NCI-H2227 (cell line): ENCODE results near the gene RHOT2.

Experiments
- DNase-seq: peaks from one replicate; lab custom pipeline; 2025; ENCODE audit not compliant: unreplicated experiment; lab: John Stamatoyannopoulos, UW

RHOT2 gene

GRCh38 chr16:669666-670065 is 1.7 kb downstream of the RHOT2 start:
- DNase-seq, result no peak

- no peak for DNase-seq
Observed at GRCh38 chr16:670485-671352, 2.8 kb downstream of the RHOT2 start.

DNA sequence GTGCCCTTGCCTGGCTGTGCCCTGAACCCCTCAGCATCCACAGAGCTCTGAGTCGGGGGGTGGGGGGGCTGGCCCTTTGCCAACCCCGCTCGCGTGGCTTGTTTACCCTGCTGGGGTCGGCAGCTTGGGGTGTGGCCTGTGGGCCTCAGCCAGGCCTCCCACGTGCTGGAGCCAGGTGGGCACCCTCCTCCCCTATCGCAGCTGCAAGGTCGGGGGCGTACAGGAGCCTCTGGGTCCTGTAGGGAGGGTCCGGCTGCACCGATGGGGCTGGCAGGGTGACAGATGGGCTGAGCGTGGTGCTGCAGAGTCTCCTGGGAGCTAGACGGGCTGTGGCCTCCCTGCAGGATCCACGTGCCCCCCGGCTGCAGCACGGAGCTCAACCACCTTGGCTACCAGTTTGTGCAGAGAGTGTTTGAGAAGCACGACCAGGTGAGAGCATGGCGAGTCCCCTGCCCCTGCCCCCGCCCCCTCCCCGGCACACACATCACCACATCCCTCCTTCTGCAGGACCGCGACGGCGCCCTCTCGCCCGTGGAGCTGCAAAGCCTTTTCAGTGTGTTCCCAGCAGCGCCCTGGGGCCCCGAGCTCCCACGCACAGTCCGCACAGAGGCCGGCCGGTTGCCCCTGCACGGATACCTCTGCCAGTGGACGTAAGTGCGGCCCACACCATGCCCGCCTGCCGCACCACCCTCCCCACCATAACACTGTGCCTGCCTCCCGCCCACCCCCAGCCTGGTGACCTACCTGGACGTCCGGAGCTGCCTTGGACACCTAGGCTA is 3.6 kb downstream of the RHOT2 start:
- no peak for DNase-seq

- no peak for DNase-seq
Observed at GRCh38 chr16:672371-672770, 4.4 kb downstream of the RHOT2 start.

- no peak for DNase-seq
Observed at GRCh38 chr16:672851-673250, 4.9 kb downstream of the RHOT2 start.

DNA sequence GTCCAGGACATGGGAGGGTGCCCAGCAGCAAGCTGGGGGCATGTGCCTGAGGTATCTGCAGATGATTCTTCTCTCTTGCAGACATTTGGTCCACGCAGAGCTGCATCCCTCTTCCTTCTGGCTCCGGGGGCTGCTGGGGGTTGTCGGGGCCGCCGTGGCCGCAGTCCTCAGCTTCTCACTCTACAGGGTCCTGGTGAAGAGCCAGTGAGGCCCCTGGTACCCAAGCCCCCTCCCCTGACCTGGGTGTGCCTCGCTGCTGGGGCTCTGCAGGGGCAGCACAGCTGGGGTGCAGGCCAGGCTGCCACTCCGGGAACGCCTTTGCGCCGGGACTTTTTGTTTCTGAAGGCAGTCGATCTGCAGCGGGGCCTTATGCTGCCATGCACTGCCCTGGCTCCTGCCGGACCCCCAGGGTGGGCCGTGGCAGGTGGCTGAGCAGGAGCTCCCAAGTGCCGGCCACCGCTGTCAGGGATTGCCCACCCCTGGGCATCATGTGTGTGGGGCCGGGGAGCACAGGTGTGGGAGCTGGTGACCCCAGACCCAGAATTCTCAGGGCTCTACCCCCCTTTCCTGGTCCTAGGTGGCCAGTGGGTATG is 5.6 kb downstream of the RHOT2 start:
- no peak for DNase-seq

GRCh38 chr16:674214-674881 is 6.4 kb downstream of the RHOT2 start:
- no peak for DNase-seq

DNA sequence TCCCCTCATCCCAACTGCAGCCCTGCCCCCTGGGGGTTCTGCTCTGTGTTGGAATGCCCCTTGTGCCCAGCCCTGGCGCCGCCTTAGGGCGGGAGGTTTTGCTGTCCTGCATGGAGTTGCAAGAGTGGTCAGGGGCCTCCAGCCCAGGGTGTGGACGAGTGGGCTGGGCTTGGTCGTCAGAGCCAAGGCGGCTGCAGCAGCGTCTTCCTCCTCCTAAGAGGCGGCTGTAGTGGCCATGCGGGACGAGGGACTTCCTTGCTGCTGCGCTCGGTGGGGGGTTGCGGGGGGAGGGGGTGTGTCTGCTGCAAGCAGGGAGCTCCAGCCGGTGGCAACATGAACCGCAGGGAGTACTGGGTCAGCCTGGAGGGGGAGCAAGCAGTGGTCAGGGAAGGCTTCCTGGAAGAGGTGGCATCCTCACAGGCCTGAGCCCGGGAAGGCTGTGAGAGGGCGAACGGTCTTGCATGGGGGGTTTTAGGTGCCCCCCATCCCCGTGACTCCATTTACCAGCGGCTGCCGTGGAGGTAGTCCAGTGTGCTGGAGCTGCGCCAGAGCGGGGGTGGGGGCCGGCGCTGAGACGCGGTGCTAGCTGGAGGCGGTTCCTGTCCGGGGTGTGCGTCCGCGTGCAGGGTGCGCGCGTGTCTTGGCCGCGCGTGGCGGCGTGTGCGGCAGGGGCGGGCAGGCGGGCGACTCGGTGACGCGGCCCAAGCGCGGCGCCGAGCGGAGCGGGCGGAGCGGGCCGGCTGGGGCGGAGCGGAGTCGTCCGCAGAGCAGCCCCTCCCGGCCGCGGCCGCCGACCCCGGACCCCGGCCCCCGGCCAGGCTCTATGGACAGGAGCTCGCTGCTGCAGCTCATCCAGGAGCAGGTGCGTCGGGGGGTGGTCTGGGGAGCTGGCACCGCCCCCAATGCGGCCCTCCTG is 7.3 kb downstream of the RHOT2 start, which contains the start of gene RHBDL1:
Gene RHBDL1, plus strand, starts transcription at position 704 of the 916 bp plus-strand sequence. Its CDS starts 120 bp downstream, at position 824.
- peak; percentile 47 for DNase-seq

GRCh38 chr16:675884-676564 is 8.1 kb downstream of the RHOT2 start:
- DNase-seq, result no peak

GRCh38 chr16:676565-676902 is 8.6 kb downstream of the RHOT2 start:
- no peak for DNase-seq

DNA sequence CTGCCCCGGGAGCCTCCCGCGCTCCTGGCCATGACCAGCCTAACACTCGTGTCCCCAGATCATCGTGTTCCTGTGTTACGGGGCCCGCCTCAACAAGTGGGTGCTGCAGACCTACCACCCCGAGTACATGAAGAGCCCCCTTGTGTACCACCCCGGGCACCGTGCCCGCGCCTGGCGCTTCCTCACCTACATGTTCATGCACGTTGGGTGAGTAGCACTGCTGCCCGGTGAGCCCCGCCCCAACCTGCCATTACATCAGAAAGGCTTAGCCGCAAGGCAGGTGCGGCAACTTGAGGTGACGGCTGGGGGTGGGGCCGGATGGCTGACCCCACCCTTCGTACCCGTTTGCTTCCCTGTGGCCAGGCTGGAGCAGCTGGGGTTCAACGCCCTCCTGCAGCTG is 9.0 kb downstream of the RHOT2 start:
- no peak for DNase-seq

GRCh38 chr16:677316-678190 is 9.6 kb downstream of the RHOT2 start:
- DNase-seq, result peak; percentile 34

DNA sequence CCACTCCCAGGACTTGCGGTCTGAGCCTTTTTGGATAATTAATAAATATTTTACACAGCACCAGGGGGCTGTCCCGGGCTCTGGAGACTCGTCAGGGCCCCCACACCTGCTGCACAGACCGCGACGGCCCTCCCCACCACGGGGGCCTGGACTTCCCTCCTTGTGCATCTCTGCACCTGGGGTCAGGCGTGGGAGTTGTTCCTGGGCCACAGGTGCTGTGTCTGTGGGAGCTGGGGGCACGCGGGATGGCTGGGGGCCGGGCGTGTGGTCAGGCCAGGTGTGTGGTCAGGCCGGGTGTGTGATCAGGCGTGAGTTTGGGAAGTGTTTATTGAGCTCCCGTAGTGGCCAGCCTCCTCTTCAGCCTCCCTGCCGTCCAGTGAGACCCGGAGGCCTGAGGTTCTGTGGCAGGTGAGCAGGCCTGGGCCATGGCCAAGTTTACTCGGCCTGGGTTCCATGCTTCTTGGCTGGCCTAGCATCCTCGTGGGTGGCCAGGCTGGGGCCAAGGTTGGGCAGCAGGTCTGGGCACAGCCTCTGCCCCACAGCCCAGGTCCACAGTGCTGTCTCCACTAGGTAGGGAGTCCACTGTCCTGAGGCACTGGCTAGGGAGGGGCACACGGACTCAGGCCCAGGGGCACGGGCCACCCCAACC is 10.4 kb downstream of the RHOT2 start:
- no peak for DNase-seq

DNA sequence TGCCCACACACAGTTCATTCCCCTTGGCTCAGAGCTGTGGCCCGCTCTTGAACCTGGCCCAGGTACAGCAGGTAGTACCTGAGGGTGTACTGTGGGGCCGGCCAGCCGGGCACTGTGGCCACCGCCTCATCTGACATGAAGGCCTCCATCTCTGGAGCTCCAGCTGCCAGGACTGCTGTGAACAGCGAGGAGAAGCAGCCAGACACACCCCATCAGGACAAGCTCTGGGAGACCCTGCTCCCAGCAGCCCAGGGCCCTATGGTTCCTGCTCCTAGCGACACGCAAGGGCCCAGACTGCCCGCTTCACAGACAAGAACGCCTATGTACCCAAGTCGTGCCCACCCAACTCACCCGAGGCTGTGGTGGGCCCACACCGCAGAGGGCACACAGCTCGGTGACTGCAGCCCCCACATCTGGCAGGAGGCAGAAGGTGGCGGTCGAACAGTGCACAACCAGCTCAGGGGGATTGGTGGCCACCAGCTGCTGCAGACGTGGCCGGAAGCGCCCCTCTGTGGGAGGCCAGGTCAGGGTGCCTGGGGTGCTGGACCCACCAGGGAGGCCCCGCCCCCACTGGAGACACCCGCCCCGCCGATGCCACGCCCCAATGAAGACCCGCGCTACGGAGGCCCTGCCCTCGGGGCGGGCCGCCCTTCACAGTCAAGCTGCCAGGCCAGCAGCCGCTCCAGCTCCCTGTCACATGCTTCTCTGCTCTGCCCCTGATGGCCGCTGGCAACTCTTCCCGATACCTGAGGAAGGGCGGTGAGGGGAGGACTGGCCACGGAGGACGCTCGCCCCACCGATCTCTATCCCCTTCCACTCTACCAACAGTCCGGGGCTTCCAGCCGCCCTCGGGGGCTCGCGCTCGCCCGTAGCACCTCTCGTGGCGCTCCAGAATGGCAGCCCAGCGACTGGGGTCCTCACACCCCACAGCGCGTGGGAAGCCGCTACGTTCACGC is 11.2 kb downstream of the RHOT2 start:
- DNase-seq, result peak; percentile 90

DNA sequence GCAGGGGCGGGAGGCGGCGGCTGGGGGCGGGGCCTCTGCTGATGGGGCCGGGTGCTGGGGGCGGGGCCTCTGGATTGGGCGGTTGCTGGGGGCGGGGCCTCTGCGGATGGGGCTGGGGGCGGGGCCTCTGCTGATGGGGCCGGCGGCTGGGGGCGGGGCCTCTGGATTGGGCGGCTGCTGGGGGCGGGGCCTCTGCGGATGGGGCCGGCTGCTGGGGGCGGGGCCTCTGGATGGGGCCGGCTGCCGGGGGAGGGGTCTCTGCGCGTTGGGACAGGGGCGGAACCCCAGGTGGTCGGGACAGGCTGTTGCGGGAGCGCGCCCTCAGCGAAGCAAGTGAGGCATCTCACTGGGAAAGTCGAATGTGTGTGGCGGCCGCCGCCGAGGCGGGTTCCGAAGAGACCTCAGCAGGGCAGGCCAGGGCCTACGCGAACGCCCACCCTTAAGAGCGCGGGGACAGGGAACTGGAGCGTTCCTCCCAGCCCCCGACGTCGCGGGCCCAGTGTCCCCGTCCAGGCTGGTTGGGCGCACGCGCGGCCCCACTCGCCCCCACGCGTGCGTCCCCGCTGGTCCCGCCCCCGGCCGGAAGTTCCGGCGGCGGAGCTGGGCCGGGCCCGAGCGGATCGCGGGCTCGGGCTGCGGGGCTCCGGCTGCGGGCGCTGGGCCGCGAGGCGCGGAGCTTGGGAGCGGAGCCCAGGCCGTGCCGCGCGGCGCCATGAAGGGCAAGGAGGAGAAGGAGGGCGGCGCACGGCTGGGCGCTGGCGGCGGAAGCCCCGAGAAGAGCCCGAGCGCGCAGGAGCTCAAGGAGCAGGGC is 12.1 kb downstream of the RHOT2 start, which contains the start of gene STUB1:
Gene STUB1, plus strand, starts transcription at position 597 of the 811 bp plus-strand sequence. Its CDS starts 116 bp downstream, at position 713.
- peak; percentile 96 for DNase-seq

- DNase-seq, result no peak
Observed at GRCh38 chr16:680625-680945, 12.7 kb downstream of the RHOT2 start.
